A673 (cell line): Measurements from ENCODE around the gene IFNA14. TPM values are rescaled to one million over a fixed set of nuclear protein-coding genes. Genes with fewer than 3 reads are reported as not detected.

Source experiments
- Bru-seq: library from RNA; stranded (reverse); fragments of 400-500 nt; gene quantifications from one replicate; lab custom pipeline; 2021; lab: Mats Ljungman, UMichigan
- BruChase-seq, 2 experiments: library from RNA; stranded (reverse); fragments of 400-500 nt; gene quantifications; one replicate each; lab custom pipeline; 2021; lab: Mats Ljungman, UMichigan
- BruUV-seq: library from RNA; stranded (reverse); fragments of 400-500 nt; replicated peaks from 2 replicates; lab custom pipeline; 2021; lab: Mats Ljungman, UMichigan
- CTCF ChIA-PET: fragments of 300-600 bp; sonication (Branson Sonifier 250); formaldehyde crosslinking; loops from one replicate; lab custom pipeline; 2022; ENCODE audit warnings: antibody characterized with exemption; lab: Charles Lee
- POLR2A ChIA-PET: fragments of 300-600 bp; sonication (Branson Sonifier 250); formaldehyde crosslinking; loops from one replicate; lab custom pipeline; 2022; ENCODE audit warnings: antibody characterized with exemption; ENCODE audit not compliant: low non-redundant PET; lab: Charles Lee
- DNase-seq: peaks from one replicate; pipeline ENCODE4 v3.0.0-alpha.2; 2015; ENCODE audit warnings: low spot score
- H3K27ac ChIP-seq: fragments of 200-600 bp; sonication (generic); 2 replicates; pipeline ENCODE4 v1.5.1; 2016; ENCODE audit warnings: mixed run types, low read depth, mild to moderate bottlenecking, mixed read lengths, antibody characterized with exemption, low read length; ENCODE audit not compliant: poor library complexity, severe bottlenecking
- H3K27me3 ChIP-seq: fragments of 200-600 bp; sonication (generic); replicated peaks from 2 replicates; pipeline ENCODE4 v1.6.1; 2017; ENCODE audit warnings: mixed run types, low read depth, mild to moderate bottlenecking, mixed read lengths, antibody characterized with exemption, low read length; ENCODE audit not compliant: insufficient read depth, poor library complexity
- H3K36me3 ChIP-seq: fragments of 200-600 bp; sonication (generic); 2 replicates; pipeline ENCODE4 v1.6.1; 2016; ENCODE audit warnings: mixed run types, mild to moderate bottlenecking, mixed read lengths, antibody characterized with exemption, low read length; ENCODE audit not compliant: insufficient read depth, poor library complexity, severe bottlenecking
- H3K4me1 ChIP-seq: fragments of 200-600 bp; sonication (generic); 2 replicates; pipeline ENCODE4 v1.6.1; 2017; ENCODE audit warnings: mixed run types, mild to moderate bottlenecking, mixed read lengths, antibody characterized with exemption, low read length; ENCODE audit not compliant: insufficient read depth, poor library complexity, severe bottlenecking
- H3K4me3 ChIP-seq: fragments of 200-600 bp; sonication (generic); 2 replicates; pipeline ENCODE4 v1.5.1; 2016; ENCODE audit warnings: low read depth, mixed run types, mild to moderate bottlenecking, mixed read lengths, low read length; ENCODE audit not compliant: poor library complexity, severe bottlenecking
- H3K9me3 ChIP-seq: fragments of 200-600 bp; sonication (generic); 2 replicates; pipeline ENCODE4 v1.6.1; 2016; ENCODE audit warnings: mixed run types, low read depth, mild to moderate bottlenecking, mixed read lengths, antibody characterized with exemption, low read length; ENCODE audit not compliant: poor library complexity, severe bottlenecking
- CTCF ChIP-seq: fragments of 300-800, 200-600 bp; sonication (generic); conservative IDR thresholded peaks from 2 replicates; pipeline ENCODE4 v1.5.1; 2017; ENCODE audit warnings: low read depth, mild to moderate bottlenecking, antibody characterized with exemption, low read length, moderate library complexity, mixed read lengths
- EZH2 ChIP-seq: fragments of 200-600 bp; sonication (generic); IDR thresholded peaks from 2 replicates; pipeline ENCODE4 v1.6.1; 2017; ENCODE audit warnings: borderline replicate concordance, low read depth, mild to moderate bottlenecking, mixed read lengths, antibody characterized with exemption, low read length; ENCODE audit not compliant: poor library complexity, severe bottlenecking
- intact Hi-C: fragments of 100-400 bp; cut with micrococcal nuclease; formaldehyde crosslinking; loops from one replicate; pipeline ENCODE4 v1.10.0; 2022; ENCODE audit not compliant: unreplicated experiment
- long read RNA-seq: library from polyadenylated mRNA; stranded (forward); transcript quantifications from one replicate; pipeline ENCODE4 v2.0.0, GENCODE V29; 2022
- total RNA-seq: library from RNA; stranded (reverse); gene quantifications from 2 replicates; pipeline ENCODE4 v1.2.3, GENCODE V29; 2021

Gene IFNA14
- total RNA-seq (not detected in 2 replicates), Bru-seq, nascent RNA (not detected), BruChase-seq, experiment 1, labeled RNA remaining after a 2-hour chase (not detected), BruChase-seq, experiment 2, labeled RNA remaining after a 6-hour chase (not detected)
- long read RNA-seq: 0 reads

GRCh38 chr9:21239911-21240310, at the start of gene IFNA14:
Gene IFNA14, minus strand, starts transcription at chr9:21240005. Its CDS starts 70 bp downstream, at chr9:21239935.
- DNase-seq: no peak
- TF ChIP-seq CTCF (no peak), EZH2 (no peak)
- BruUV-seq: no TSS peak
- Histone ChIP-seq H3K9me3 (no peaks in the 10 kb centered on the region), H3K4me3 (no peak within 1 kb of the TSS), H3K27ac (no peak within 1 kb of the TSS), H3K4me1 (no peaks in the 10 kb centered on the region), H3K36me3 (no peaks in the 10 kb centered on the region), H3K27me3 (peaks cover 6% of the 10 kb centered on the region)
- POLR2A ChIA-PET: no interaction called here
- intact Hi-C loops: no loop called here
- CTCF ChIA-PET: no interaction called here

DNA sequence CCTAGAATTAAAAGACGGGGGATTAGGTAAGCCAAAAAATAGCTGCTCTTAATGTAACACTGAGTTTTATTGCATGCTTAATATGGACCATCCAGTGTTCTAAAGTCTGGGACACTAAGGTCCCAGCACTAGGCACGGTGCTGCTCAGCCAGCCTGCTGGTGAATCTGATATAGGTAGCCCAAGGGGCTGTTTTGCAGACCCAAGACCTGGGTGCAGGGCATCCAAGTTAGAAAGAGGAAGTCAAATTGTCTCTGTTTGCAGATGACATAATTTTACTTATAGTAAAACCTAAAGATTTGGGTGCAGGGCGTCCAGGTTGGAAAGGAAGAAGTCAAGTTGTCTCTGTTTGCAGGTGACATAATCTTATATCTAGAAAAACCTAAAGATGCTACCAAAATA, 47.5 kb upstream of the IFNA14 start:
- CTCF ChIA-PET: interaction anchor here (0.6 kb wide), 1 partner anchor 105 kb away, joined by 3 read pairs; no protein-coding TSS in a partner anchor
- Histone ChIP-seq H3K9me3 (no peaks in the 10 kb centered on the region), H3K4me3 (no peak overlapping the region), H3K36me3 (no peaks in the 10 kb centered on the region), H3K27me3 (no peaks in the 10 kb centered on the region), H3K4me1 (no peaks in the 10 kb centered on the region), H3K27ac (no peak overlapping the region)
- no peak for DNase-seq
- POLR2A ChIA-PET: no interaction called here
- TF ChIP-seq CTCF (no peak), EZH2 (no peak)
- no TSS peak for BruUV-seq
- intact Hi-C loops: no loop called here

DNA sequence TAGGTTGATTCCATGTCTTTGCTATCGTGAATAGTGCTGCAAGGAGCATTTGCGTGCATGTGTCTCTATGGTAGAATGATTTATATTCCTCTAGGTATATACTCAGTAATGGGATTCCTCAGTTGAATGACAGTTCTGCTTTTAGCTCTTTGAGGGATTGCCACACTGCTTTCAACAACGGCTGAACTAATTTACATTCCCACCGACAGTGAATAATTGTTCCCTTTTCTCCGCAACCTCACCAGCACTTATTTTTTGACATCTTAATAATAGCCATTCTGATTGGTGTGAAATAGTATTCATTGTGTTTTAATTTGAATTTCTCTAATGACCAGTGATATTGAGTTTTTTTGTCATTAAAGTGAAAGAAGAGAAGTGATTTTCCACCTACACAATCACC, 46.9 kb upstream of the IFNA14 start:
- no TSS peak for BruUV-seq
- TF ChIP-seq EZH2 (no peak), CTCF (no peak)

More for the DNA sequence above, 46.9 kb upstream of the IFNA14 start:
- DNase-seq: no peak
- no peaks in the 10 kb centered on the region for H3K27me3 ChIP-seq
- H3K27ac ChIP-seq: no peak overlapping the region
- H3K9me3 ChIP-seq: no peaks in the 10 kb centered on the region
- intact Hi-C loops: no loop called here
- CTCF ChIA-PET: no interaction called here
- POLR2A ChIA-PET: no interaction called here
- H3K36me3 ChIP-seq: no peaks in the 10 kb centered on the region
- no peak overlapping the region for H3K4me3 ChIP-seq
- no peaks in the 10 kb centered on the region for H3K4me1 ChIP-seq
